Vagina (tissue), 2 donors: ENCODE data around the gene ADK.

Experiments used
- CTCF ChIP-seq, 3 experiments: fragments of 450-650 bp in 2 of 3; fragments of 200-600 bp in 1 of 3; sonication (generic) in 1 of 3; IDR thresholded peaks; one replicate each; pipeline ENCODE4 v1.5.1; 2017 to 2019; ENCODE audit warnings: antibody characterized with exemption in 3 of 3, mild to moderate bottlenecking in 2 of 3, moderate library complexity in 2 of 3
- POLR2A ChIP-seq, 2 donors: fragments of 450-650 bp; IDR thresholded peaks; one replicate each; pipeline ENCODE4 v1.6.1; 2017; ENCODE audit warnings: antibody characterized with exemption in 2 of 2, mild to moderate bottlenecking in 2 of 2, moderate library complexity in 2 of 2
- POLR2AphosphoS5 ChIP-seq, 2 donors: sonication (generic); formaldehyde crosslinking; IDR thresholded peaks; one replicate each; pipeline ENCODE4 v1.9.0; 2017; ENCODE audit warnings: antibody characterized with exemption in 2 of 2, mild to moderate bottlenecking in 2 of 2, low read depth in 1 of 2; ENCODE audit not compliant: insufficient read depth in 1 of 2

DNA sequence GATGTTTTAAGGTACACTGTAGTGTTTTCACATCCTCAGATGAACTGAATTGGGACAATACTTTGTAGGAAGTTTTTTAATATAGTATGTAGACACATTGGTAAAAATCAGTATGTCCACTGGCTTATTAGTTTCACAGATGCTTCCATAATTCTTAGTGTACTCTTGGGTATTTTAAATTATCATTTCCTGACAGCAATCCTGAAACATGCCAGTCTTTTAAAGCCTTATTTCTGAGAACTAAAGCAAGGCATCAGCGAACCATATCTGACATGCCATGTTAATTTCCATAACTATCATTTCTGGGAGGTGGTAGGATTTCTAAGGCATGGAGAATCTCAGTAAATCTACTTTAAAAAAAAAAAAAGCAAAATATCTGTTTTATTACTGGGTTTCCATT lies 266.4 kb downstream of the ADK start:
- TF ChIP-seq CTCF (IDR thresholded peaks at IDR 0.05) (no peak), POLR2A (IDR thresholded peaks at IDR 0.05) (no peak), POLR2AphosphoS5 (IDR thresholded peaks at IDR 0.05; ENCODE audit: insufficient read depth in 1 of 2, low read depth in 1 of 2) (no peak)
